CD4-positive, alpha-beta T cell treated with Interleukin-4 for 4 hours (primary cell): ENCODE measurements around the gene PLA2G1B.
"Not testable (repeated sequence)": the region's sequence is repeated elsewhere in the genome, so short reads cannot be mapped to it uniquely, and the experiment has no call there.

ENCODE experiments used
- DNase-seq: peaks from one replicate; pipeline ENCODE4 v3.0.0-alpha.2; 2020

Gene PLA2G1B

DNA sequence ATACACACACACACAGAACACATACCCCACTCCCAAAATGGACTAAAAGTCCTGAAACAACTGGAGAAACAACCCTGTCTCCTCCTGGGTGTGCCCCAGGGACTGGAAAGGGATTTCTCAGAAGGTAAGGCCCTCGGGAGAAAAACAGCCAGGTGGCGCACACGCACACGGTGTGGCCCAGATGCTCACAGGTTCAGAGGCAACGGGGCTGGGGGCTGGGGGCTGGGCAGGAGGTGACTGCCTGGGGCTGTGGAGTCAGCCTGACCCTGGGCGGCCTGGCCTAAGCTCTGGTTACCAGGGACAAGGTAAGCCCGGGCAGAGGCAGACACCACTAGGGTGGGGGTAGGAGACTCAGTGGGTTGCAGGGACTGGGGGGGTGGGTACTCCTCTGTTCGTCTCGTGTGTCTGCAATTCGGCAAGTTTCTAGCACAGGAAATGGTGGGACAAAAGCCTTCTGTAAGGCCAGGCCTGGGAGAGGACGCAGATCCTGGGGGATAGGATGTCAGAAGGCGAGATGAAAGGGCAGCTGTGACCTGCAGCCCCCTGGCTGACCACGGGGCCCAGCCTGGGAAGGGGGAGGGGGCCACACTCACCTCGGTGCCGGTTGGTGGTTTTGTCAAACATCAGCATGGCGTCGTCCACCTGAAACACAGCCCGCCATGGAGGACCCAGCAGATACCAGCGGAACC, 31.0 kb upstream of the PLA2G1B start:
- DNase-seq: no peak

DNA sequence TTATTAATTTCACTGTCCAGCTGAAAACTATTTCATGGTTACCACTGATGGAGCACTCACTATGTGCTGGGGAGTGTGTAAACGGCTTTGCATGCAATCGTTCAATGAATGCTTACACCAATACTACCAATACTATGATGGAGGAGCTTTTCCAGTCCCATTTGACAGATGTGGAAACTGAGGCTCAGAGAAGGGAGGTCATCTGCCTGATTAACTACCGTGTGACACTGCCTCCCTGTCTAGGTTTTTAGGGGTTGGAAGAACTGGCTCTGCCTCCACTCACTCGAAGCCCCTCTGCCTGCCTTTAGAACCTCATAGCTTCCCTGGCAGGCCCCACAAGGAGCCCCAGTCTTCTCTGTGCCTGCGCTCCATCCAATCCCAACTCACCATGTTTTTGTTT, 29.5 kb upstream of the PLA2G1B start:
- no peak for DNase-seq

DNA sequence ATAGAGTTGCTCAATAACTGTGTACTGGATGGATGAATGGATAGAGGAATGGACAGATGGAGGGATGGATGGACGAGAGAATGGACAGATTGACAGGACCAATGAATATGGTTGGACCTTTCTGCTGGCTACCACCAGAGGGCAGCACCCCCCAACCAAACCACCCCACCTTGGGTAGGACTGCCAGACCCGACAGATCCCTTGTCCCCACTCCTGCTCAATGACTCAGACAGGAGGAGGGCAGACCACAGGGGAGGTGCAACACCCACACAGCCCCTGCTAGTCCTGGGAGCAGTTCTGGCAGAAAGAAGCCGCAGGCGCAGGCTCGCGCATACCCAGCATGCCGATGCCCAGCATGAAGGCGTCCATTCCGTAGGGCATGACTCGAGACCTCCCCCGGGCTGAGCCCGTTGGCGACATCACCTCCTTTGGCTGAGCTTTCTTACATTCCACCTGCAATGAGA, 29.0 kb upstream of the PLA2G1B start:
- peak; percentile 70 for DNase-seq

DNA sequence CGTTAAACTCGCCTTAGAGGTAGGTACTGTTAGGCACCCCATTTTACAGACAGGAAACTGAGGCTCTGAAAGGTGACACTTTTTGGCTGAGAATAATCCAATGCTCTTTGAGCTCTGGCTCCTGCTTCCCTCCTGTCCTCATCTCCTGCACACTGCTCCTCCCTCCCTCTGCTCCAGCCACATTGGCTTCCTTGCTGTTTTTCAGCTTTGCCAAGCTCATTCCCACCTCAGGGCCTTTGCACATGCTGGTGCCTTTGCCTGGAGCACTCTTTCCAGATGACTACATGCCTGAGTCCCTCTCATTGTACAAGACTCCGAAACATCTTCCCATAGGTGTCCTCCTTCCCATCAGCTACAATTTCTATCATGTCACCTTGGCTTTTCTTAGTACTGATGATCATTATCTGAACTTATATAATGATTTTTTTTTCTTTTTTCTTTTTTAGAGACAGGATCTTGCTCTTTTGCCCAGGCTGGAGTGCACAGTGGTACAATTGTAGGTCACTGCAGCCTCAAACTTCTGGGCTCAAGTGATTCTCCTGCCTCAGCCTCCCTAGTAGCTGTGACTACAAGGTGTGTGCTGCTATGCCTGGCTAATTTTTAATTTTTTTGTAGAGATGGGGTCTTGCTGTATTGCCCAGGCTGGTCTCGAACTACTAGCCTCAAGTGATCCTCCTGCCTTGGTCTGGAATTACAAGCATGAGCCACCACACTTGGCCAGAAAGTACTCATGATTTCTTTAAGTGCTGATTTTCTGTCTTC, 26.2 kb upstream of the PLA2G1B start:
- no peak for DNase-seq

DNA sequence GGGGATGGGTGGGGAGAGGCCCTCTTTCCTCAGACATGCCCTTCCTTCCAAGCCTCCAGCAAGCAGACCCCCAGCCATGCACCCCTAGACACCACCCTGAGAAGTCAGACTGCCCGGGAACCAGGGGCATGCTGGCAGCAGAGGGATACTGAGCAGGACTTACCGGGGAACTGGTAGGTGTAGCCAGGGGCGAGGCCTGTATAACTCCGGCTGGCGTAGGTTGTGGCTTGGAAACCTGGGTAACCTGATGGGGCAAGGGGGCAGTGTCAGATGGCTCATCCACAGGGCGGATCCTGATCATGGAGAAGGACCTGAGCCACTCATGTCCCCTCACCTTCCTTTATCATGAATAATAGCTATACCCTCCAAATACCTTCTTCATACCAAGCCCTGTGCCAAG, 25.6 kb upstream of the PLA2G1B start:
- no peak for DNase-seq

DNA sequence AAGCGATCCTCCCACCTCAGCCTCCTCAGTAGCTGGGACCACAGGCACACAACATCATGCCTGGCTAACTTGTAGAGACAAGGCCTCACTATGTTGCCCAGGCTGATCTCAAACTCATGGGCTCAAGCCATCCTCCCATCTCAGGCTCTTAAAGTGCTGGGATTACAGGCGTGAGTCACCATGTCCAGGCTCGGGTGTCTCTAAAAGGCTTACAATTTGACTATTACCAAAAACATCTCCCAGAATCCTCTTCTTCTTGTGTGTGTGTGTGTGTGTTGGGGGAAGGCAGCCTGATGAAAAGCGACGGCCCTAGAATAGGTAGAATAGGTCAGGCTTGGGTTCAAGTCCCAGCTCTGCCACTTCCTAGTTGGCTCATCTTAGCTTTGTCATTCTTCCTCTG, 24.5 kb upstream of the PLA2G1B start:
- DNase-seq: no peak

DNA sequence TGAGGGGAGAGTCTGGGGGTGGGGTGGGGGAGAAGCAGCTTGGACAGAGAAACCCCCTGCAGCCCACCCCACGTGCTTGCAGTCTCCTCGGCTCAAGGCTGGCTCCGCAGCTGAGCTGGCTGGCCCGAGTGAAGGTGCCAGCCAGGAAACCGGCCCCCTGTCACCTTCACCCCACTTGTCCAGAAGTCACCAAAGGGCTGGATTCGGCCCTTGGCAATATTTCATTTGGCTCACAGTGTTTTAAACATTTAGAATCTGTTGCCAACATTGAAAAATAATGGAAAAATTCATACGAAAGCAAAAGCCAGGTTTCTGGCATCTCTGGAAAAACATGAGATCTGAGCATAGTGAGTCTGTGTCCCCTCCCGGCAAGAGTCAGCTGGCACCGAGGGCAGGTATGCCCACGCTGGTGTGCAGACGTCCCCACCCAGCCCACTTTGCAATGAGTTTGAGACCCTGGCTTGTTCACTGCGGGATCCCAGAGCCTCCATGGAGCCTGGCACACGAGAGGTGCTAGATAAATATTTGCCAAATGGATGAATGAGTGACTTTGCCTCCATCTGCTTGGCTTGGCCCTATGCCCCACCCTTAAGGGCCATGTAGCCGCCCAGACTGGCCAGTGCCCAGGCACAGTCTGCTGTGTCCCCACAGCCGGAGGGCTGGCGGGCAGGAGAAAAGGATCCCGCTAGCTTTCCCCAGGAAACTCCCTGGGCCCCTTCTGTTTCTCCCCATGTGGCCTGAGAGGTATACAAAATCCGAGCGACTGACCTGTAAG, 23.2 kb upstream of the PLA2G1B start:
- no peak for DNase-seq

DNA sequence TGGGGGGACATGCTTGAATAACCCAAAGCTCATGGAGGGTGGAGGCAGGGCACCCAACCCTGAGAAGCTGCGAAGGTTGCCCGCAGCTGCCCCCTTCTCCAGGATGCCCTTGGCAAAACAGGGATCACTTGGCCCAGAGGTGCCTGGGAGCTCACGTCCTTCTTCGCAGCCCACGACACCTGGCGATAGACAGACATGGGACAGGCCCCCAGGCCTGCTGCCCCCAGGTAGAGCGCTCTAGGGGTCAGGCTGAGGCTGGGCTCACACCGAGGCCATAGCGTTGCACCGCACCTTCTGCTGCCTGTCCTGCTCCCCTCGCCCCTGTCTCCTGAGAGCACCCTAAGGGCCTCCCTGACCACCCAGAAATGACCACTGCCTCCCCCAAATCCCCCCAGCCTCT, 20.2 kb upstream of the PLA2G1B start:
- no peak for DNase-seq

DNA sequence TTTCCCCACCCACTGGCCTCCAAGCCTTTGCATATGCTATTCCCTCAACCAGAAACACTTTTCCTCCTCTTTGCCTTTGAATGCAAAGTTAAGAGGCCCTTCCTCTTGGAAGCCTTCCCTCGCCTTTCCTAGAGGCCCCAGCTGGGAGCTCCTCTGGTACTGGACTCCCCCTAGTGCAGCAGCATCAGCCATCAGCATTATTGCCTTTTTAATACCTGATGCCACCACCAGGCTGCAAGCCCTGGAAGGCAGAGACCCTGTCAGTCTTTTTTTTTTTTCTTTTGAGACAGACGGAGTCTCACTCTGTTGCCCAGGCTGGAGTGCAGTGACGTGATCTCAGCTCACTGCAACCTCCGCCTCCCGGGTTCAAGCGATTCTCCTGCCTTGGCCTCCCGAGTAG, 19.1 kb upstream of the PLA2G1B start:
- DNase-seq: no peak

DNA sequence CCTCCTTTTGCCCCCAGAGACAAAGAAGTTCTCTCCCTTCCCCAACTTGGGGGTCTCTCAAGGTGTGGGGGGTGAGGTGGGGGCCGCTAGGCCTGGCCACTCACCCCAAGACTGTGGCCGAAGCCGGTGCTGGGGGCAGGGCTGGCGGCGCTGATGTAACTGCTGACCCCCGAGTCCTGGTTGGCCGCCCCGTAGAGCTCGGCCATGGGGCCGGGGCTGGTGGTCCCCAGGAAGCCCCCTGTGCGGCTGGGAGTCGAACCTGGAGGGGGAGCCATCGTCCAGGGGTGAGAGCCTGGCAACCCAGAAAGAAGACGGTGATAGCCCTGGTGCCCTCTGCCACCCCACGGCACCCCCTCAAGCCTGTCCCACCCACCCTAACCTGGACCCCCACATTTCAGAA, 18.5 kb upstream of the PLA2G1B start:
- DNase-seq: no peak

DNA sequence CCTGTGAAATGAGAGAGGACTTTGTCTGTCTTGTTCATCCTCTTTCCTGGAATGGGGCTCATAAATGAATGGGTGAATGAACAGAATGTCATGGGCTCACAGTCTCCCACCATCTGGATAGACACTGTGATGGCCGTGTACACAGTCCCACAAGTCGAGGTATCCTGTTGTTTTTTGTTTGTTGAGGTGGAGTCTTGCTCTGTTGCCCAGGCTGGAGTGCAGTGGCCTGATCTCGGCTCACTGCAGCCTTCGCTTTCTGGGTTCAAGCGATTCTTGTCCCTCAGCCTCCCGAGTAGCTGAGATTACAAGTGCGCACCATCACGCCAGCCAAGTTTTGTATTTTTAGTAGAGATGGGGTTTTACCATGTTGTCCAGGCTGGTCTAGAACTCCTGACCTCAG, 16.1 kb upstream of the PLA2G1B start:
- no peak for DNase-seq

DNA sequence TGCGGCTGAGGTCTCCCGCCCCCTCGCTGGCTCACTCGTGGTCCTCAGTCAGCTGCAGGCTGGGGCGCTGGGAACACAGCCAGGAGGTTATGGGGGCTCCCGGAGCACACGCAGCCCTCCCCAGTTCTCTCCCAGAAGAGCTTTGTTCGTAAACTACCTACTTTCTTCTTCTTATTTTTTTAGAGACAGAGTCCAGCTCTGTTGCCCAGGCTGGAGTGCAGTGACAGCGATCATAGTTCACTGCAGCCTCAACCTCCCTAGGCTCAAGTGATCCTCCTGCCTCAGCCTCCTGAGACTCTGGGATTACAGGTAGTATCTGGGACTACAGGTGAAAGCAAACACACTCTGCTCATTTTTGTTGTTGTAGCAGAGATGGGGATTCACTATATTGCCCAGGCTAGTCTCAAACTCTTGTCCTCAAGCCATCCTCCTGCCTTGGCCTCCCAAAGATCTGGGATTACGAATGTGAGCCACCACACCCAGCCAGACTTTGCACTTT, 15.5 kb upstream of the PLA2G1B start:
- no peak for DNase-seq

DNA sequence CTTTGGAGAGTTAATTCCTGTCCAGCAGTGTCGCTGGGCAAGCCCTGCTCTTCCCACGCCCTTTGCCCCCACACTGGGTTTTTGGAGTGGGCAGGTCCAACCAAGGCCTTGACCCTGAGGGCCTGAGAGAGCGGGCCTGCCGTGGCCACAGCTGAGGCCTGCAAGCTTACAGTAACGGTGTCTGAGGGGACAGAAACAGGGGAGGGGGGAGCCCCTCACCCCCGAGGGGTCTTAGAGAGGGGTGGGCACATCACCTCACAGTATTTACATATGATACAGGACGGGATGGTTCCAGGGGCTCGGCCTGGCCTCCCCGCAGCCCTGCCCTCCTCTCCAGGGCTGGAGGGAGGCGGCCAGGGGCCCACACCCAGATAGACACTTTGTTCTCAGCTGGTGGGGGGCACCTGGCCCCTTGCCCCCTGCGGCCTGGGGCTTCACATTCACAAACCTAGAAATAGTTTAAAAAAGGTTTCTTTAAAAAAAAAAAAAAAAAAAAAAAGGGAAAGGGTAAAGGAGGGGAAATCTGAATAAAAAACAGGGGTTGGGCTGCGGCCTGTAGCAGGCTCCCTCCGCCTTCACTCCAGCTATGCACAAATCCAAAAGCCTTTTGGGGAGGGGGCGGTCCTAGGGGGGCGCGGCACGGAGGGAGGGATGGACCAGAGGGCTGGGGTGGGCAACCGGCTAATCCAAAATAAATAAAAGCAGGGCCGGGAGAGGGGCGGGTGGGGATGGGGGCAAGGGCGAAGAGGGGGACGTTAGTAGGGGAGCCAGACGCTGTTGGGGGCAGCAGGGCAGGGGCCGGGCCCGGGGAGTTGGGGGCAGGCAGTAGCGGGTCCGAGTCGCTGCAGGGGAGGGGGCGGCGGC, 14.8 kb upstream of the PLA2G1B start:
- no peak for DNase-seq

DNA sequence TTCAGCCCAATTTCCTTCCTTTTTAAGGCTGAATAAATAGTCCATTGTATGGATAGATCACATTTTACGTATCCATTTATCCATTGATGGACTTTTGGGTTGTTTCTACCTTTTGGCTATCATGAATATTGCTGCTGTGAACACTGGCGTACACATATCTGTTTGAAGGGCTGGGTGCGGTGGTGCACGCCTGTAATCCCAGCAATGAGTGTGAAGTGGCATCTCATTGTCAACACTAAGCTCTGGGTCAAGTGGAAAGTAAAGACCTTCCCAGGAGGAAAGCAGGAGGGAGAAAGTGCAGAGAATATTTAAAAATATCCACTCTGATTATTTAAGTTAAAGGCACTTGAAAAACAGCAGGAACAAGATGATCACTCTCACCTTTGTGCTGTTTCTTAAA, 11.7 kb upstream of the PLA2G1B start:
- DNase-seq: no peak

DNA sequence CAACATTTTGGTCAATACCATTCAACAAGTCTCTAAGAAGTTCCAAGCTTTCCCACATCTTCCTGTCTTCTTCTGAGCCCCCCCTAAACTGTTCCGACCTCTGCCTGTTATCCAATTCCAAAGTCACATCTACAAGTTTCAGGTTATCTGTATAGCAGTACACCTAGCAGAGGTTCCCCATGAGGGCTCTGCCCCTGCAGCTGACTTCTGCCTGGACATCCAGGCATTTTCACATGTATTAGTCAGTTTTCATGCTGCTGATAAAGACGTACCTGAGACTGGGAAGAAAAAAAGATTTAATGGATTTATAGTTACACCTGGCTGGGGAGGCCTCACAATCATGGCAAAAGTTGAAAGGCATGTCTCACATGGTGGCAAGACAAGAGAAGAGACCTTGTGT, 10.2 kb upstream of the PLA2G1B start:
- DNase-seq: no peak

DNA sequence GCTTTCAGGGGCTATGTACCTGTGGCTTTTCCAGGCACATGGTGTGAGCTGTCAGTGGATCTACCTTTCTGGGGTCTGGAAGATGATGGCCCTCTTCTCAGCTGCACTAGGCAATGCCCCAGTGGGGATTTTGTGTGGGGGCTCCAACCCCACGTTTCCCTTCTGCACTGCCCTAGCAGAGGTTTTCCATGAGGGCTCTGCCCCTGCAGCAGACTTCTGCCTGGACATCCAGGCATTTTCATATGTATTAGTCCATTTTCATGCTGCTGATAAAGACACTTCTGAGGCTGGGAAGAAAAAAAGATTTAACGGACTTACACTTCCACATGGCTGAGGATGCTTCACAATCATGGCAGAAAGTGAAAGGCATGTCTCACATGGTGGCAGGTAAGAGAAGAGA, 8.8 kb upstream of the PLA2G1B start:
- not testable (repeated sequence) for DNase-seq

DNA sequence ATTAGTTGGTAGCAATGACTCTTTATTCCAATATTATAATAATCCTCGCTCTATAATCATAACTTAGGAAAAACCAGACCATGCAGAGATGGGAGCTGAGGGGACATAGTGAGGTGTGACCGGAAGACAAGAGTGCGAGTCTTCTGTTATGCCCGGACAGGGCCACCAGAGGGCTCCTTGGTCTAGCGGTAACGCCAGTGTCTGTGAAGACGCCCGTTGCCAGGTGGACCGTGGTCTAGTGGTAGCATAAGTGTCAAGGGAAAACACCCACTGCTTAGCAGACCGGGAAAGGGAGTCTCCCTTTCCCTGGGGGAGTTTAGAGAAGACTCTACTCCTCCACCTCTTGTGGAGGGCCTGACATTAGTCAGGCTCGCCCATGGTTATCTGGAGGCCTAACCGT, 7.9 kb upstream of the PLA2G1B start:
- peak; percentile 6 for DNase-seq

DNA sequence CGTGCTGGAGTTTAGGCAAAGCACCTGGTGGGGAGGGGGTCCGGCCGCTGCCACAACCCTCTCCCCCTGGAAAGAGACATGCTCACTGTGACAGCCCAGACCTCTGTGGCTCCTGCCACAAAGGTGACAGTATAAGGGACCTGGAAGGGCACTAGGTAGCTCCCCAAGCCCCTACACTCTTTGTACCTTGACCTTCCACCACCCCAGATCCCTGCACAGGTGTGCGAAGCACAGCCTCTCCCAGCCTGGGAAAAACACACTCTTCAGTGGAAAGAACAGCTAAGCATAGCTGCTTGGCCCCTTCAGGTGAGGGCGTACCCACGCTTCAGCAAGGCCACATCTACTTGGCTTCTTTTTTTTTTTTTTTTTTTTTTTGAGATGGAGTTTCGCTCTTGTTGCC, 4.9 kb upstream of the PLA2G1B start:
- DNase-seq: no peak

DNA sequence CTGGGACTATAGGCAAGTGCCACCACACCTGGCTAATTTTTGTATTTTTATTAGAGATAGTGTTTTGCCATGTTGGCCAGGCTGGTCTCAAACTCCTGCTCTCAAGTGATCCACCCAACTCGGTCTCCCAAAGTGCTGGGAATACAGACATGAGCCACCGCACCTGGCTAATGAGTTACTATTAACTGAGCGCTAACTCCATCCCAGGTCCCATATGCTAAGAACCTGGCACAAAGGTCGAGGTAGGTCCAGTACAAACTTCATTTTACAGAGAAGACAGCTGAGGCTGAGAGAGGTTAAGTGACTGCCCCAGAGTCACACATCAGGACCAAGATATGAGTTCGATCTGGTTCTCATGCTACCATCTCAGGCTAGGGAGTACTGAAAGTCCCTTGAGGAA, 4.5 kb upstream of the PLA2G1B start:
- no peak for DNase-seq

DNA sequence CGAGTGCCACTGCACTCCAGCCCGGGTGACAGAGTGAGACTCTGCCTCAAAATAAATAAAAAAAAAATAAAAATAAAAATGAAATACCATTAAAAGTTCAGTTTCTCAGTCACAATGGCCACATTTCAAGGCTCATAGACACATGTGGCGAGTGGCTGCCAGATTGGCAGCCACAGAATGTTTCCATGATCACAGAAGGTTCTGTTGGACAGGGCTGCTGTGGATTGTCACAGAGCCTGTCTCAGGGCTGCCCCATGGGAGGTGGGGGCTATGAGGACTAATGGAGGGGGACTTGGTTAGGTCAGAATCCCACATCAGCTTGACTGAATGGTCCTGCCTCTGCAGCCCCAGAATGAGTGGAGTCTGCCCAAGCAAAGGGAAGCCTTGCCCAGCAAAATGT, 3.8 kb upstream of the PLA2G1B start:
- DNase-seq: no peak

DNA sequence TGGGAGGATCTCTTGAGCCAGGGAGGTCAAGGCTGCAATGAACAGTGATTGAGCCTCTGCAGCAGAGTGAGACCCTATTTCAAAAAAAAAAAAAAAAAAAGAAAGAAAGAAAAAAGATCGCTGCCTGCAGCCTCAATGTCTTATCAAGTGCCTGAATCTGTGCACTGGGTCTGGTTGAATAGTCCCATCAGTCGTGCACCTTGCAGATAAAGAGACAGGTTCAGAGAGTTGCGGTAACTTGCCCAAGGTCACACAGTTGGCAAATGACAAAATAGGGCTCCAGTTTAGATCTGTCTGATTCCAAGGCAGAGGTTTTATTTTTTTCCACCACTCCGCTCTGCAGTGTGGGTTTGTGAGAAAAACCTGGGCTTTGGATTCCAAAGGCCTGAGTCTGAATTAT, 649 bp upstream of the PLA2G1B start:
- no peak for DNase-seq

DNA sequence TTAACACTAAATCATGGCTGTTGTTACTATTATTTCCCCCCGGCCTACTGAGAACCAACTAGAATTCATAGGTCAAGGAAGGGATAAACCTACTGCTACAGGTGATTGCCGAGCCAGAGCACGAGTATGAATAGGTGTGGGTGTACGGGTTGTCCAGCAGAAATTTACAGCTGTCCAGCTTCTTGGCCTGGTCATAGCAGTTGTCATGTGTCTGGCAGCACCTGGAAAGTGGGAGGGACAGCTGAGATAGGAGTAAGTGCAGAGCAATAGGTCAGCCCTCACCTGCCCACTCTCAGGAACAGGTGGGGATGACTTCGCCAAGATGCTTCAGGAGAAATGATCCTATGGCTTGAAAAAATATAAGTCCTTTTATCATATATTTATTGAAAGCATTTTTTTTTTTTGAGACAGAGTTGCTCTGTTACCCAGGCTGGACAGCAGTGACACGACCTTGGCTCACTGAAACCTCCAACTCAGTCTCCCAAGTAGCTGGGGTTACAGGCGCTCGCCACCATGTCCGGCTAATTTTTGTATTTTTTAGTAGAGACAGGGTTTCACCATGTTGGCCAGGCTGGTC, 2.6 kb downstream of the PLA2G1B start:
- no peak for DNase-seq
